GM23248 (cell line): ENCODE results near the gene CMBL. TPM values are rescaled to one million over a fixed set of nuclear protein-coding genes. Genes with fewer than 3 reads are reported as not detected.

ENCODE experiments used
- DNase-seq: peaks from one replicate; pipeline ENCODE4 v3.0.0-alpha.2; 2015
- H2AFZ ChIP-seq: fragments of 200-600 bp; sonication (generic); 2 replicates; pipeline ENCODE4 v1.6.1; 2016; ENCODE audit warnings: antibody characterized with exemption
- H3F3A ChIP-seq: fragments of 200-600 bp; sonication (generic); 2 replicates; pipeline ENCODE4 v1.6.1; 2016; ENCODE audit warnings: mild to moderate bottlenecking, antibody characterized with exemption, mixed run types; ENCODE audit not compliant: insufficient read depth
- H3K27ac ChIP-seq: fragments of 200-600 bp; sonication (generic); 2 replicates; pipeline ENCODE4 v1.5.1; 2016; ENCODE audit warnings: mild to moderate bottlenecking
- H3K27me3 ChIP-seq: fragments of 200-600 bp; sonication (generic); replicated peaks from 2 replicates; pipeline ENCODE4 v1.6.1; 2016; ENCODE audit warnings: mild to moderate bottlenecking; ENCODE audit not compliant: insufficient read depth
- H3K36me3 ChIP-seq: fragments of 200-600 bp; sonication (generic); 2 replicates; pipeline ENCODE4 v1.6.1; 2016; ENCODE audit warnings: low read depth, mild to moderate bottlenecking
- H3K4me1 ChIP-seq: fragments of 200-600 bp; sonication (generic); 2 replicates; pipeline ENCODE4 v1.6.1; 2016; ENCODE audit warnings: mild to moderate bottlenecking; ENCODE audit not compliant: insufficient read depth
- H3K4me2 ChIP-seq: fragments of 200-600 bp; sonication (generic); one replicate; pipeline ENCODE4 v1.6.1; 2016; ENCODE audit warnings: mild to moderate bottlenecking; ENCODE audit not compliant: unreplicated experiment
- H3K4me3 ChIP-seq: fragments of 200-600 bp; sonication (generic); 2 replicates; pipeline ENCODE4 v1.5.1; 2016; ENCODE audit warnings: mild to moderate bottlenecking
- H3K79me2 ChIP-seq: fragments of 200-600 bp; sonication (generic); 2 replicates; pipeline ENCODE4 v1.6.1; 2016; ENCODE audit warnings: mild to moderate bottlenecking; ENCODE audit not compliant: insufficient read depth
- H3K9ac ChIP-seq: fragments of 200-600 bp; sonication (generic); 2 replicates; pipeline ENCODE4 v1.6.1; 2016; ENCODE audit warnings: mild to moderate bottlenecking
- H3K9me2 ChIP-seq: fragments of 200-600 bp; sonication (generic); 2 replicates; pipeline ENCODE4 v1.6.1; 2016; ENCODE audit warnings: mixed run types, mild to moderate bottlenecking, moderate library complexity; ENCODE audit not compliant: insufficient read depth
- H3K9me3 ChIP-seq: fragments of 200-600 bp; sonication (generic); one replicate; pipeline ENCODE4 v1.6.1; 2017; ENCODE audit warnings: low read depth
- H4K20me1 ChIP-seq: fragments of 200-600 bp; sonication (generic); 2 replicates; pipeline ENCODE4 v1.6.0; 2016; ENCODE audit not compliant: insufficient read depth
- EZH2 ChIP-seq: fragments of 200-600 bp; sonication (generic); IDR thresholded peaks from 2 replicates; pipeline ENCODE4 v1.6.1; 2018; ENCODE audit warnings: antibody characterized with exemption, mild to moderate bottlenecking; ENCODE audit not compliant: insufficient read depth, poor library complexity, severe bottlenecking
- EZH2phosphoT487 ChIP-seq: fragments of 200-600 bp; sonication (generic); IDR thresholded peaks from 2 replicates; pipeline ENCODE4 v1.6.1; 2018; ENCODE audit warnings: antibody characterized with exemption, moderate library complexity, mild to moderate bottlenecking, low read depth; ENCODE audit not compliant: insufficient read depth
- WGBS, 2 experiments: methylation state at CpG; one replicate each; pipeline ENCODE4 v1.1.6; 2015 to 2017; ENCODE audit warnings: low lambda C conversion rate in 2 of 2, low coverage in 1 of 2; ENCODE audit errors: missing lambda C conversion rate in 2 of 2; 5-methylcytosine and 5-hydroxymethylcytosine counted together
- in situ Hi-C: fragments of 300-500 bp; cut with MboI; formaldehyde crosslinking; loops from 2 replicates; pipeline ENCODE4 v1.15.0; 2020
- polyA plus RNA-seq: library from polyadenylated mRNA; unstranded; fragments of >200 nt; fragmentation: Nextera tagmentation; extraction: Ambion mirVana; gene quantifications from 2 replicates; pipeline ENCODE4 v1.2.1, GENCODE V29; 2016
- total RNA-seq: library from RNA; depleted of rRNA; stranded (reverse); fragments of >200 nt; shearing (Covaris generic); gene quantifications from 2 replicates; pipeline ENCODE4 v1.2.3, GENCODE V29; 2014

CMBL gene
- total and polyA plus RNA-seq, 2 experiments from 2014 or later, result 4.0 to 14.6 TPM

- Histone ChIP-seq H3K9me2 (no peaks in the 10 kb centered on the region), H4K20me1 (no peaks in the 10 kb centered on the region), H3K9ac (no peak overlapping the region), H3K36me3 (no peaks in the 10 kb centered on the region), H3K9me3 (no peaks in the 10 kb centered on the region), H3K4me2 (no peak overlapping the region), H3K4me3 (no peak overlapping the region), H3F3A (peaks cover 5% of the 10 kb centered on the region; the same call in 1 of the 2 replicates), H3K27me3 (no peaks in the 10 kb centered on the region), H3K79me2 (no peaks in the 10 kb centered on the region), H3K4me1 (peaks cover 3% of the 10 kb centered on the region; the same call in 1 of the 2 replicates), H2AFZ (peak overlapping the region; percentile 21; the same call in 1 of the 2 replicates), H3K27ac (no peak overlapping the region)
- no peak for TF ChIP-seq EZH2phosphoT487
- no peak for TF ChIP-seq EZH2
- peak; percentile 89 for DNase-seq
- in situ Hi-C loops, result loop anchor here (10.0 kb wide), 1 partner anchor 121 kb away; no protein-coding TSS in a partner anchor
- 24 to 26% methylated on average over 16 to 17 of the region's 17 CpGs for whole genome bisulfite sequencing, 2 experiments
Measured at GRCh38 chr5:10283927-10284635, 23.6 kb downstream of the CMBL start.

DNA sequence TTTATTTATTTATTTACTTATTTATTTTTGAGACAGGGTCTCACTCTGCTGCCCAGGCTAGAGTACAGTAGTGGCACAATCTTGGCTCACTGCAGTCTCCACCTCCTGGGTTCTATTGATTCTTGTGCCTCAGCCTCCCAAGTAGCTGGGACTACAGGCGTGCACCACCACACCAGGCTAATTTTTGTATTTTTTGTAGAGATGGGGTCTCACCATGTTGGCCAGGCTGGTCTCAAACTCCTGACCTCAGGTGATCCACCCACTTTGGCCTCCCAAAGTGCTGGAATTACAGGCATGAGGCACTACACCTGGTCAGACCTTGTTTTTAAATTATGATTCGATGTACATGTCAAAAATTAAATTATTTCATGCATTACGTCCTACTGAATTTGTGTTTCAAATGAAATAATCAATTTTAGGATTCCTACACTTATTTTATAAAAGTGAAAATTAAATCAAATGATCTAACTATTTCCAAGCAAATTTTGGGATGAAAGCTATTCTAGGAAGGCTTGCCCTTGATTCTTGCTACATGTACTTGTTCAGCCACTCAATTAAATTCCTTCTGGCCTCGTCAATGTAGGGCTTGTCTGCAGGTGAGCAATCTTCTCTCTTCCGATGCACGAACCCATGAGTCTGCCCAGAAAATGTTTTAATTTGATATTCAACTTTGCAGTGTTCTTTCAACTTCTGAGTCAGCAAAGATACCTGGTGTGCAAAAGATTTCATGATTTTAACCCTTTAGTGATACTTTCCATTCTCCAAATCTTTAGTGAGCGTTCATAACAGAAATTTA lies 27.6 kb downstream of the CMBL start:
- H2AFZ ChIP-seq, result no peak overlapping the region
- H3K9ac ChIP-seq, result no peak overlapping the region
- H3K9me2 ChIP-seq, result no peaks in the 10 kb centered on the region
- TF ChIP-seq EZH2 (no peak), EZH2phosphoT487 (no peak)
- in situ Hi-C loops, result loop anchor here (10.0 kb wide), 1 partner anchor 125 kb away; no protein-coding TSS in a partner anchor
- 91 to 93% methylated on average over 7 of the region's 7 CpGs for WGBS, 2 experiments
- H3K27me3 ChIP-seq, result no peaks in the 10 kb centered on the region
- H4K20me1 ChIP-seq, result no peaks in the 10 kb centered on the region
- no peaks in the 10 kb centered on the region for H3K4me1 ChIP-seq
- no peak overlapping the region for H3K27ac ChIP-seq
- H3K9me3 ChIP-seq, result no peaks in the 10 kb centered on the region
- no peaks in the 10 kb centered on the region for H3K79me2 ChIP-seq
- no peak overlapping the region for H3K4me3 ChIP-seq
- no peak overlapping the region for H3K4me2 ChIP-seq
- H3F3A ChIP-seq, result no peaks in the 10 kb centered on the region
- no peaks in the 10 kb centered on the region for H3K36me3 ChIP-seq
- DNase-seq, result no peak

GRCh38 chr5:10279328-10279727 lies 28.4 kb downstream of the CMBL start:
- no peak overlapping the region for H3K4me3 ChIP-seq
- H3K27me3 ChIP-seq, result no peaks in the 10 kb centered on the region
- H3K4me2 ChIP-seq, result no peak overlapping the region
- H2AFZ ChIP-seq, result no peak overlapping the region
- no peak overlapping the region for H3K9ac ChIP-seq
- DNase-seq, result no peak
- no peaks in the 10 kb centered on the region for H3F3A ChIP-seq
- no peak for TF ChIP-seq EZH2
- TF ChIP-seq EZH2phosphoT487, result no peak
- in situ Hi-C loops, result no loop called here
- H3K36me3 ChIP-seq, result no peaks in the 10 kb centered on the region
- no peaks in the 10 kb centered on the region for H3K9me2 ChIP-seq
- H4K20me1 ChIP-seq, result no peaks in the 10 kb centered on the region
- no peaks in the 10 kb centered on the region for H3K79me2 ChIP-seq
- H3K4me1 ChIP-seq, result no peaks in the 10 kb centered on the region
- no peaks in the 10 kb centered on the region for H3K9me3 ChIP-seq
- H3K27ac ChIP-seq, result no peak overlapping the region
- WGBS, 2 experiments, result 83 to 86% methylated on average over 4 of the region's 4 CpGs

DNA sequence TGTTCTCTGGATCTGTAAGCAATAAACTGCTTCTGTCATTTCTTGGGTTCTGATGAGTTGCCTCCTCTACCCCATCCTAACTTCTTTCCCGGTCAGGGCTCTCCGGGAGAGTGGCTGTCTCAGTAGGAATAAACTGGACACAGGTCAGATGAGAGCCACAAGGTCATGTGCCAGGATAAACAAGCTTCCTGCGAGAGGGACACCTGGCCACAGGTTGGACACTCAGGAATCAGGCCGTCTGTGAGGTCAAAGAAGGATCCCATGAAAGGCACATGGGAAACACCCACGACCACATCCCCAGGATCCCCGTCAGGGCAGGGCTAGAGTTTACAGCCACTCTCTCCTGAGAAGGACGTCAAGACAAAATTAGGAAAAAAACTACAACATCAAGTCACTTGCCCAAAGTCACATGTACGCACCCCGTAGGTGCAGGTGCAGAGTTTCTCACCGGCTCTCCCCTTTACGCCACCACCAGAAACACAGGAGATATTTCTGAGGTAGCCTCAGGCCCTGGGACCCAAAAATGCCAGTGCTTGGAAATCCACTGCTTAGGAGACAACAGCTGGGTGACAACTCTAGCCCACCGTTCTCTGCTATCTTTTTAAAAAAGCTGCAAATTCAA lies 28.9 kb downstream of the CMBL start:
- Histone ChIP-seq H3K27me3 (no peaks in the 10 kb centered on the region), H3K4me1 (no peaks in the 10 kb centered on the region), H3K4me2 (no peak overlapping the region), H3K9ac (no peak overlapping the region), H3K79me2 (no peaks in the 10 kb centered on the region), H3K9me3 (no peaks in the 10 kb centered on the region), H3K9me2 (no peaks in the 10 kb centered on the region), H3F3A (no peaks in the 10 kb centered on the region), H3K4me3 (no peak overlapping the region), H2AFZ (no peak overlapping the region), H3K36me3 (no peaks in the 10 kb centered on the region), H4K20me1 (no peaks in the 10 kb centered on the region), H3K27ac (no peak overlapping the region)
- WGBS, 2 experiments, result 85 to 87% methylated on average over 12 of the region's 12 CpGs
- no peak for DNase-seq
- TF ChIP-seq EZH2, result no peak
- no peak for TF ChIP-seq EZH2phosphoT487
- in situ Hi-C loops, result no loop called here
